OCI-LY3 (cell line): Measurements from ENCODE around the gene LSG1.

Source experiments
- H2AFZ ChIP-seq: fragments of 200-600, 300-600 bp; shearing (Covaris generic); 2 replicates; pipeline ENCODE4 v1.6.0; 2014; ENCODE audit warnings: antibody characterized with exemption, low read depth, low read length
- H3K27ac ChIP-seq: fragments of 200-600, 300-600 bp; sonication (generic); 2 replicates; pipeline ENCODE4 v1.5.1; 2014; ENCODE audit warnings: mild to moderate bottlenecking, low read length, moderate library complexity, mixed read lengths
- H3K27me3 ChIP-seq: fragments of 200-600, 300-600 bp; sonication (generic); 2 replicates; pipeline ENCODE4 v1.6.1; 2014; ENCODE audit warnings: low read depth, low read length, mixed read lengths
- H3K36me3 ChIP-seq: fragments of 200-600, 300-600 bp; sonication (generic); replicated peaks from 2 replicates; pipeline ENCODE3; 2014; ENCODE audit warnings: low read depth, low read length, mixed read lengths
- H3K4me1 ChIP-seq: fragments of 300-600, 200-600 bp; sonication (generic); 2 replicates; pipeline ENCODE4 v1.6.1; 2014; ENCODE audit warnings: low read length, mixed read lengths
- H3K4me2 ChIP-seq: fragments of 200-600, 300-600 bp; sonication (generic); 2 replicates; pipeline ENCODE4 v1.6.1; 2014; ENCODE audit warnings: low read length, mixed read lengths
- H3K4me3 ChIP-seq: fragments of 300-600, 200-600 bp; sonication (generic); 2 replicates; pipeline ENCODE4 v1.5.1; 2014; ENCODE audit warnings: antibody characterized with exemption, mild to moderate bottlenecking, low read length, moderate library complexity
- H3K79me2 ChIP-seq: fragments of 300-600, 200-600 bp; shearing (Covaris generic); 2 replicates; pipeline ENCODE4 v1.6.1; 2014; ENCODE audit warnings: mild to moderate bottlenecking, low read length, mixed read lengths
- H3K9ac ChIP-seq: fragments of 300-600, 200-600 bp; shearing (Covaris generic); 2 replicates; pipeline ENCODE4 v1.6.0; 2014; ENCODE audit warnings: mild to moderate bottlenecking, low read length, moderate library complexity
- H3K9me3 ChIP-seq: fragments of 200-600, 300-600 bp; shearing (Covaris generic); 2 replicates; pipeline ENCODE4 v1.6.1; 2014; ENCODE audit warnings: low read length, mixed read lengths; ENCODE audit not compliant: insufficient read depth
- H4K20me1 ChIP-seq: fragments of 200-600, 300-600 bp; sonication (generic); 2 replicates; pipeline ENCODE4 v1.6.1; 2016; ENCODE audit warnings: low read length, mixed read lengths; ENCODE audit not compliant: insufficient read depth
- CTCF ChIP-seq: fragments of 200-600, 300-600 bp; sonication (generic); IDR thresholded peaks from 2 replicates; pipeline ENCODE4 v1.5.1; 2014; ENCODE audit warnings: antibody characterized with exemption, low read length, low read depth
- EZH2phosphoT487 ChIP-seq: fragments of 200-600 bp; shearing (Covaris generic); IDR thresholded peaks from 2 replicates; pipeline ENCODE4 v1.6.1; 2018; ENCODE audit warnings: antibody characterized with exemption, mixed run types, low read depth

LSG1 gene

GRCh38 chr3:194604837-194605236 is 67.2 kb downstream of the LSG1 start:
- TF ChIP-seq CTCF (peak; percentile 31; the same call in 1 of the 2 replicates), EZH2phosphoT487 (no peak)
- H3K9me3 ChIP-seq: no peaks in the 10 kb centered on the region
- H3K4me3 ChIP-seq: no peak overlapping the region
- H3K27me3 ChIP-seq: no peaks in the 10 kb centered on the region
- H3K9ac ChIP-seq: no peak overlapping the region
- H3K79me2 ChIP-seq: no peaks in the 10 kb centered on the region
- H3K27ac ChIP-seq: no peak overlapping the region
- H3K4me1 ChIP-seq: no peaks in the 10 kb centered on the region
- H4K20me1 ChIP-seq: no peaks in the 10 kb centered on the region
- no peaks in the 10 kb centered on the region for H3K36me3 ChIP-seq
- no peak overlapping the region for H3K4me2 ChIP-seq
- H2AFZ ChIP-seq: no peak overlapping the region

- Histone ChIP-seq H2AFZ (no peak overlapping the region), H3K27ac (no peak overlapping the region), H3K27me3 (no peaks in the 10 kb centered on the region), H3K9ac (no peak overlapping the region), H3K9me3 (no peaks in the 10 kb centered on the region), H3K79me2 (no peaks in the 10 kb centered on the region), H3K4me3 (no peak overlapping the region), H3K4me1 (no peaks in the 10 kb centered on the region), H3K4me2 (no peak overlapping the region), H3K36me3 (no peaks in the 10 kb centered on the region), H4K20me1 (no peaks in the 10 kb centered on the region)
- TF ChIP-seq EZH2phosphoT487 (no peak), CTCF (no peak)
Observed at GRCh38 chr3:194604126-194604525, 67.9 kb downstream of the LSG1 start.

GRCh38 chr3:194602669-194603171 is 69.3 kb downstream of the LSG1 start:
- Histone ChIP-seq H3K36me3 (no peaks in the 10 kb centered on the region), H3K4me3 (no peak overlapping the region), H3K4me1 (no peaks in the 10 kb centered on the region), H3K4me2 (no peak overlapping the region), H2AFZ (no peak overlapping the region), H3K9me3 (no peaks in the 10 kb centered on the region), H3K27me3 (no peaks in the 10 kb centered on the region), H3K9ac (no peak overlapping the region), H3K79me2 (no peaks in the 10 kb centered on the region), H3K27ac (no peak overlapping the region), H4K20me1 (no peaks in the 10 kb centered on the region)
- TF ChIP-seq EZH2phosphoT487 (no peak), CTCF (no peak)

GRCh38 chr3:194598771-194599557 is 73.0 kb downstream of the LSG1 start:
- Histone ChIP-seq H2AFZ (no peak overlapping the region), H3K4me1 (no peaks in the 10 kb centered on the region), H3K4me2 (no peak overlapping the region), H3K9ac (no peak overlapping the region), H3K79me2 (no peaks in the 10 kb centered on the region), H3K27me3 (no peaks in the 10 kb centered on the region), H3K9me3 (no peaks in the 10 kb centered on the region), H3K36me3 (no peaks in the 10 kb centered on the region), H3K4me3 (no peak overlapping the region), H4K20me1 (no peaks in the 10 kb centered on the region), H3K27ac (no peak overlapping the region)
- TF ChIP-seq EZH2phosphoT487 (no peak), CTCF (no peak)
